GM18498 (cell line): Measurements from ENCODE around the gene IMPG1.

Experiments
- ATAC-seq: cut with Tn5 transposase; IDR thresholded peaks from one replicate; pipeline ENCODE4 v1.9.1; 2021; ENCODE audit warnings: mild to moderate bottlenecking, moderate library complexity; ENCODE audit not compliant: unreplicated experiment

IMPG1 gene

DNA sequence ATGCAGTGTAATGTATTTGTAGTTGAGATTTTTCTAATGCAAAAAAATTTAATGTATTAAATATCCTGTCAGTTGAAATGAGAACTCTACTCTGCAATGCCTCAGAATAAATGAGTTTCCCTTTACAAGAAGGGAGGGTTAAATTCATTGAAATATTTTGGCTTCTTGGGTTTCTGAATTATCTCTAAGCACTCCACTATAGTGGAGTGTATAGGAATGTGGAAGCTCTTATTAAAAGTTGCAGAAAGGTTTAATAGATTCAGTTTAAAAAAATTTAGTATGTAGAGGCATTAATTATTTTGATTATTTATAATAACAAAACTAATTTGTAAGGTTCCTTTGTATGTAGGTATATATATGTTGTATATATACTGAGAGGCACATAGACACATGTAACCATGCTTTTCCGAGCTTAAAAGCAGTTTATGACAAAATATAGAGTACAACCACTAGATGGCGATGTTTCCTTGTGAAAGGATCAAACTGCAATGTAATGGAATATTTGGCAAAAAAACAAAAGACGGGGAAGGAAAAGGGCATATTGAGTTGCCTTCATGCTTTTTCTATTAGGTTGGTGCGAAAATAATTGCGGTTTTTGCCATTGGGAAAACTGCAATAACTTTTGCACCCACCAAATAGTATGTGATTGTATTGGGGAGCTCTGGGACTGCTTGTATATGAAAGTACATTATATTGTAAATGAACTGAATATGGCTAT lies 179.2 kb downstream of the IMPG1 start:
- ATAC-seq, result peak; percentile 70

DNA sequence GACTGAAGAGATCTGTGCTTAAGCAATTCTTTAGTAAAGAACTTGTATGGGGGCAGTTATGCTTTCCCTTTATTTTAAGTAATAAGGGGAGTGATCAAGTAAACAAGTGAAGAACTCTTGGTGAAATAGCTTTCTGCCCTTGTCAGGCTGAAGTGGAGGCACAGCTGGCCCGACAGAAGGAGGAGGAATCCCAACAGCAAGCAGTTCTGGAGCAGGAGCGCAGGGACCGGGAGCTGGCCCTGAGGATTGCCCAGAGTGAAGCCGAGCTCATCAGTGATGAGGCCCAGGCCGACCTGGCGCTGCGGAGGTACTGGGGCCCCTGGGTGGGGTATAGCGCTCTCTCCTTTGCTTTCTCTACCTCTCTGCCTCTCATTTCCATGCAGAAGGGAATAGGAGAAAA lies 180.1 kb downstream of the IMPG1 start:
- no peak for ATAC-seq

DNA sequence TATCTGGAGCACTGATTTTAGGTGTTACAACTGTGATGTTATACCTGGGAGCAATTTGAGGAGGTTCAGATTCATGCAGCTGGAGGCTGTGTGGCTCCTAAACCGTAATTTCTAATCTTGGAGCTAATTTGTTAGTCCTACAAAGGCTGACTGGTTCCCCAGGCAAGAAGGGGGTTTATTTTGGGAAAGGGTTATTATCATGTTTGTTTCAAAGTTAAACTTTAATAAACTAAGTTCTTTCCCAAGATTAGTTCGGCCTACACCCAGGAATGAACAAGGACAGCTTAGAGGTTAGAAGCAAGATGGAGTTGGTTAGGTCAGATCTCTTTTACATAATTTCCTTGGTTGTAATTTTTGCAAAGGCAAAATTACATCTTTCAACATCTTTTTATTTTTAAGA lies 187.6 kb downstream of the IMPG1 start:
- no peak for ATAC-seq

DNA sequence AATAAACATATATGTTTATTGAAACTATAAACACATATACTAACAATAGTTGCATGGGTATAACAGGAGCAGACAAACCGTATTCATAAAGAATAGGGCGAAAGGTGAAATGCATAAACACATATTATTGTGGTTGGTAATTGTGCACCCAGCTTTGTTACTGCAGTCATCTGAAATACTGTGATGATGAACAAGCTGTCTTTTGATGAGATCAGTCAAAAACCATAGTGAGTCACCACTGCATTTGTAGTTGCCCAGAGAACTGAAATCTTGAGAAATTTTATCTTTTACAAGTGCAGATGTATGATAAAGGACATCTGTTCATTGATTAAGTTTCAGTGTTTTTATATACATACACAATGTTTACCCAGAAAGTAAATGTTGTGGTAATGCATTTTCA lies 189.7 kb downstream of the IMPG1 start:
- ATAC-seq, result no peak

DNA sequence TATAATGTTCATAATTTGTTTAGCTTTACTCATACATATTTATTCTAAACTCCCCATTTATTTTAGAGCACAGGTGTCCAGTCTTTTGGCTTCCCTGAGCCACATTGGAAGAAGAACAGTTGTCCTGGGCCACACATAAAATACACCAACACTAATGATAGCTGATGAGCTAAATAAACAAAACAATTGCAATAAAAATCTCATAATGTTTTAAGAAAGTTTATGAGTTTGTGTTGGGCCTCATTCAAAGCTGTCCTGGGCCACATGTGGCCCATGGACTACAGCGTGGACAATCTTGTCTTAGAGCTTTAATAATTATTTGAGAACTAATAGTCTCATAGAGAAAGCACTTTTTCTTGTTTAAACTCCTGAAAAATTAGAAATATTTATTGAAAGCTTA lies 192.2 kb downstream of the IMPG1 start:
- ATAC-seq, result no peak

DNA sequence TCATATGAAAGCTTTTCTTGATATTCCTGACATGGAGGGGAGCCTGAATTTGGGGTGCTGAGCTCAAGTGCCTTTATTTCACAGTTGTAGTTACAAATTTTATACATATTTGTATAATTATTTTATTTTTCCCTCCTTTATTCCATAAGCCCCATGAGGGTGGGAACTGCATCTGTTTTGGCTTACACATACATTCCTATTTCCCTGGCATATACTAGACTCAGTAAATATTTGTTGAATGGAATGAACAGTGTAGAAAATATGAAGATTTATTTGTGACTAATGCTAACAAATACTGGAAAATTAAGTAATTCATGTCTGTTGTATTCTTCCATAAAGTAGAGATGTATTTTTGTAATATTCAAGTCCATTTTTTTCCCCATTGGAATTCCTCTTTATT lies 196.3 kb downstream of the IMPG1 start:
- ATAC-seq, result no peak

DNA sequence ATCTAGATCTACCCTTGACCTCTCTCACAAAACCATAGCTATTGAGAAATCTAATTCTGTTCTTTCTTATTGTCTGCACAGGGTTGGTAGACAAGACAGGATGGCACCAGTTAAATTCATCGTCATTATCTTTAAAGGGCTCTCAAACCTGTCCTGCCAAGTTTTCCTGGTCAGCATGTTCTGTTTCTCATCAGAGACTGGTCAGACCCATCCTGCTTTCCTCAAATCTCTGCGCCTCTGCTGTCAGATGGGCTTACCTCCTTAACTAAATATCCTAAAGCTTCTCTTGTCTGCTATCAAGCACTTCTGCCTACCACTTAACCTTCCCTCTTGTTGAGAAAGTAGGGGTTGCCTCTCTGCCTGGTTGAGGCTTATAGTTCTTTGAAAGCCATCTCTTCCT lies 198.2 kb downstream of the IMPG1 start:
- ATAC-seq, result no peak
